ENCODE results near the gene DCDC2. TPM values are rescaled to one million over a fixed set of nuclear protein-coding genes. Genes with fewer than 3 reads are reported as not detected.
"Not testable (repeated sequence)": the region's sequence is repeated elsewhere in the genome, so short reads cannot be mapped to it uniquely, and the experiment has no call there.

The DCDC2 gene
- total RNA-seq, 2 experiments from 2014 or later, result not detected

GRCh38 chr6:24219670-24220069, 138.2 kb downstream of the DCDC2 start:
- intact Hi-C loops (cut with micrococcal nuclease), result no loop called here
- DNase-seq, result no peak
- H3K27ac Mint-ChIP-seq, result no peak overlapping the region
- no peaks in the 10 kb centered on the region for H3K9me3 Mint-ChIP-seq
- no peaks in the 10 kb centered on the region for H3K4me1 Mint-ChIP-seq (ENCODE audit: low read depth)
- H3K4me3 Mint-ChIP-seq, result no peak overlapping the region
- peaks cover 2% of the 10 kb centered on the region for H3K27me3 Mint-ChIP-seq (ENCODE audit: low read depth)
- CTCF ChIA-PET, result no interaction called here
- no peaks in the 10 kb centered on the region for H3K36me3 Mint-ChIP-seq (ENCODE audit: low read depth)

DNA sequence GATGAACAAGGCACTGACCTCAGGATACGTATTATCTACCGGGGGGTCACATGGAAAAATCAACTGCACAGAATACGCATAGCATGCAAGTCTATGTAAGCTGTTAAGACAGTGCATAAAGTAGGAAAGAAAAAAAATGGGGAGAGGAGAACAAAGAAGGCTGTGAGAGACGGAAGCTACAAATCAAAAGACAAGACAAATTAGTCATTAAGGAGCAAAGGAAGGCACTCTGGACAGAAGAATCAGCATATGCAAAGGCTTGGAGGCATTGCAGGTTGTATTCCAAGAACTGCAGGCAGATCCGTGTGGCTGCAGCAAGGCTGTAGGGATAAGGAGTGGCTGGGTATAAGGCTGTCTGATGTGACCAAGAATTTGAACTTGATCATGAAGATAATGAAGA, 142.9 kb downstream of the DCDC2 start:
- H3K36me3 Mint-ChIP-seq (ENCODE audit: low read depth), result no peaks in the 10 kb centered on the region
- CTCF ChIA-PET, result no interaction called here
- no peaks in the 10 kb centered on the region for H3K9me3 Mint-ChIP-seq
- H3K27ac Mint-ChIP-seq, result no peak overlapping the region
- no peak overlapping the region for H3K4me3 Mint-ChIP-seq
- DNase-seq, result no peak
- intact Hi-C loops (cut with micrococcal nuclease), result no loop called here
- no peaks in the 10 kb centered on the region for H3K27me3 Mint-ChIP-seq (ENCODE audit: low read depth)
- H3K4me1 Mint-ChIP-seq (ENCODE audit: low read depth), result no peaks in the 10 kb centered on the region

DNA sequence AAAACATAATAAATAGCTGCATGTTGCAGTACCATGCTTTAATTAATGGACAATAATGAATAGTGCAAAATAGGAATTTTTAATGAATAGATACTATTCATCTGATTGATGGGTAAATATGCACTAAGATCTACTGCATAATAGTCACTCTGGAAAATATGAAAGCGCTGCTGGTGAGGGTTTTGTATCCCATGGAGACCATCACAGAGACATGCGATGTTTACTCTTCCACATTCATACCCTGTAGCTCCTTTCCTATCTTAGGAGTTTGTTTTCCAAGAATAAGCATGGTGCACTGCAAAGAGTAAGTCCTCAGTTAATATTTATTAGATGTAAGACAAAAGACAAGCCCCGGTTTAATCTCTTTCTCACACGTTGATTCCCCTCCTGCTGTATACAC, 150.4 kb downstream of the DCDC2 start:
- CTCF ChIA-PET, result no interaction called here
- Mint-ChIP-seq H3K36me3 (ENCODE audit: low read depth) (no peaks in the 10 kb centered on the region), H3K4me1 (ENCODE audit: low read depth) (no peaks in the 10 kb centered on the region), H3K27ac (no peak overlapping the region), H3K9me3 (no peaks in the 10 kb centered on the region), H3K27me3 (ENCODE audit: low read depth) (no peaks in the 10 kb centered on the region), H3K4me3 (no peak overlapping the region)
- intact Hi-C loops (cut with micrococcal nuclease), result loop anchor here (5.0 kb wide), 1 partner anchor 145 kb away; no protein-coding TSS in a partner anchor
- no peak for DNase-seq

- CTCF ChIA-PET, result interaction anchor here (0.6 to 1.0 kb wide), 2 partner anchors 8 to 69 kb away, joined by 3 to 4 read pairs; no protein-coding TSS in a partner anchor
- no peaks in the 10 kb centered on the region for H3K4me1 Mint-ChIP-seq (ENCODE audit: low read depth)
Observed at GRCh38 chr6:24205020-24205492, 152.8 kb downstream of the DCDC2 start.

GRCh38 chr6:24204113-24204512, 153.7 kb downstream of the DCDC2 start:
- H3K27ac Mint-ChIP-seq; DNase-seq; intact Hi-C loops (cut with micrococcal nuclease); H3K36me3 Mint-ChIP-seq (ENCODE audit: low read depth); H3K4me3 Mint-ChIP-seq; H3K4me1 Mint-ChIP-seq (ENCODE audit: low read depth); H3K9me3 Mint-ChIP-seq; H3K27me3 Mint-ChIP-seq (ENCODE audit: low read depth); CTCF ChIA-PET: not testable (repeated sequence)

More at GRCh38 chr6:24205020-24205492, 152.8 kb downstream of the DCDC2 start:
- peak; percentile 41 for DNase-seq
- Mint-ChIP-seq H3K4me3 (no peak overlapping the region), H3K9me3 (no peaks in the 10 kb centered on the region), H3K27me3 (ENCODE audit: low read depth) (peaks cover 2% of the 10 kb centered on the region), H3K36me3 (ENCODE audit: low read depth) (no peaks in the 10 kb centered on the region), H3K27ac (no peak overlapping the region)
- intact Hi-C loops (cut with micrococcal nuclease), result loop anchor here (5.0 kb wide), 1 partner anchor 143 kb away; no protein-coding TSS in a partner anchor

DNA sequence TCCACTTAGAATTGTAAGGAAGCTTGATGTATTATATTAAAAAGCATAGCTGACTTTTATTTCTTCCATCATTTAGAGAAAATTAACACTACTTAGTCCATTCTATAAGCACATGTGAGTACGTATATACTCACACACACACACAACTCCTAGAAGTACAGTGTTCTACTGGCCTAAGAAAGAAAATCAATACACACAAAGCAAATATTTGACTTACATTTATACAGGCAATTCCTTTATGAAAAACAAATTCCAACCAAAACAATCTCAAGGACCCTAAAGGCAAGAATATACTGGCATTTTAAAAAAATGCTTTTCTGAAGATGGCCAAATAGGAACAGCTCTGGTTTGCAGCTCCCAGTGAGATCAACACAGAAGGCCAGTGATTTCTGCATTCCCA, 160.0 kb downstream of the DCDC2 start:
- no peaks in the 10 kb centered on the region for H3K4me1 Mint-ChIP-seq (ENCODE audit: low read depth)
- no peaks in the 10 kb centered on the region for H3K9me3 Mint-ChIP-seq
- CTCF ChIA-PET, result interaction anchor here (0.6 kb wide), 1 partner anchor 20 kb away, joined by 3 read pairs; no protein-coding TSS in a partner anchor
- no peak overlapping the region for H3K4me3 Mint-ChIP-seq
- no peak for DNase-seq
- peaks cover 7% of the 10 kb centered on the region for H3K27me3 Mint-ChIP-seq (ENCODE audit: low read depth)
- no peak overlapping the region for H3K27ac Mint-ChIP-seq
- H3K36me3 Mint-ChIP-seq (ENCODE audit: low read depth), result no peaks in the 10 kb centered on the region
- intact Hi-C loops (cut with micrococcal nuclease), result no loop called here

- CTCF ChIA-PET, result interaction anchor here (1.0 kb wide), 1 partner anchor 79 kb away, joined by 3 read pairs; no protein-coding TSS in a partner anchor
- Mint-ChIP-seq H3K36me3 (ENCODE audit: low read depth) (no peaks in the 10 kb centered on the region), H3K4me1 (ENCODE audit: low read depth) (no peaks in the 10 kb centered on the region), H3K4me3 (no peak overlapping the region), H3K27ac (no peak overlapping the region), H3K9me3 (no peaks in the 10 kb centered on the region), H3K27me3 (ENCODE audit: low read depth) (peaks cover 6% of the 10 kb centered on the region)
- intact Hi-C loops (cut with micrococcal nuclease), result no loop called here
- no peak for DNase-seq
Observed at GRCh38 chr6:24195836-24196597, 161.8 kb downstream of the DCDC2 start.

DNA sequence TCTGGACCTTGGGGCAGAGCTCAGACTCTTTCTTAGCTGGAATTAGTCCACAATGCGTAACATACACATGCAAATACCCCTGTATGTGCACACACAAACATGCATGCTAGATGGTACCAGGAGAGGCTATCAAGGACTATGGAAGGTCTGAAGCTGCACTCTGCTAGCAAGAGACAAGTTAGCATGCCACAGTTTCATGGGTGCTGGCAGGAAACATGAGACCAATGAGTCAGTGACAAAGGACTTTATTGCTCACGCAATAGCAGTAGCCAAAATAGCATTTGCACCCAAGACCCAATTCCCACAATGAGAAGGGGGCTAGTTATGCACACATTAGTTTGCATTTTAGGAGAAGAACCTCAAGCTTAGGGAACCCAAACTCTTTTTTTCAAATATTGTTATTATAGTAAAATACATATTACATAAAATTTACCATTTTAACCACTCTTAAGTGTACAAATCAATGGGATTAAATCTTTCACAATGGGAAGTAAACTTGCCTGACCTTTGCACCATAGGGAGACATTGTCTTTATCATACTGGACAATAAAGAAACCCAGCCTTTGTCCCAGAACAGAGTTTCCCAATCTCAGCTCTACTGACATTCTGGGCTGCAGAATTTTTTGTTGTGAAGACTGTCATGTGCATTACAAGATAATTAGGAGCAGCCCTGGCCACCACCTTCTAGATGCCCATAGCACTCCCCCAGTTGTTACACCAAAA, 162.7 kb downstream of the DCDC2 start:
- Mint-ChIP-seq H3K9me3 (no peaks in the 10 kb centered on the region), H3K36me3 (ENCODE audit: low read depth) (no peaks in the 10 kb centered on the region), H3K4me1 (ENCODE audit: low read depth) (no peaks in the 10 kb centered on the region), H3K27me3 (ENCODE audit: low read depth) (peaks cover 5% of the 10 kb centered on the region), H3K4me3 (no peak overlapping the region), H3K27ac (no peak overlapping the region)
- CTCF ChIA-PET, result no interaction called here
- DNase-seq, result no peak
- intact Hi-C loops (cut with micrococcal nuclease), result no loop called here

- H3K9me3 Mint-ChIP-seq, result no peaks in the 10 kb centered on the region
- CTCF ChIA-PET, result no interaction called here
- H3K36me3 Mint-ChIP-seq (ENCODE audit: low read depth), result no peaks in the 10 kb centered on the region
- intact Hi-C loops (cut with micrococcal nuclease), result no loop called here
- H3K4me1 Mint-ChIP-seq (ENCODE audit: low read depth), result no peaks in the 10 kb centered on the region
- H3K27ac Mint-ChIP-seq, result no peak overlapping the region
- no peak overlapping the region for H3K4me3 Mint-ChIP-seq
- DNase-seq, result no peak
- peaks cover 9% of the 10 kb centered on the region for H3K27me3 Mint-ChIP-seq (ENCODE audit: low read depth)
Observed at GRCh38 chr6:24193364-24193763, 164.5 kb downstream of the DCDC2 start.

DNA sequence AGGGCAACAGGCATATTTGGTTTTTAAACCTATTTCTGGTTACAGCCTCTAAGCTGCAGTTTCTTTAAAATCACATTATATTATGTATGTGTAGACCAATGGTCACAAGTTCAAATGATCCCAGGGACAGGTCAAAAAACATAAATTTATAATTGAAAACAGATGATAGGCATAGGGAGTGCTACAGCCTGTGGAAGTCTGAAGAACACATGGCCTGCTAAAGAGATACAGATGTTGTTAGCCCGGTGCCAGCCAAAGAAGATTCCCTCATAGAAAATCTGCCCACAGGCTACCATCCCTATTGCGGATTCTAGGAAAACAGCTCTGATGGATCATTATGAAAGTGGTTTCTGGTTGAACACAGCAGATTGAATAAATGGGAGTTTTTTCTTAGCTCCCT, 166.5 kb downstream of the DCDC2 start:
- no peak for DNase-seq
- Mint-ChIP-seq H3K27me3 (ENCODE audit: low read depth) (peaks cover 11% of the 10 kb centered on the region), H3K27ac (no peak overlapping the region), H3K36me3 (ENCODE audit: low read depth) (no peaks in the 10 kb centered on the region), H3K4me1 (ENCODE audit: low read depth) (no peaks in the 10 kb centered on the region), H3K9me3 (no peaks in the 10 kb centered on the region), H3K4me3 (no peak overlapping the region)
- CTCF ChIA-PET, result no interaction called here
- intact Hi-C loops (cut with micrococcal nuclease), result no loop called here

DNA sequence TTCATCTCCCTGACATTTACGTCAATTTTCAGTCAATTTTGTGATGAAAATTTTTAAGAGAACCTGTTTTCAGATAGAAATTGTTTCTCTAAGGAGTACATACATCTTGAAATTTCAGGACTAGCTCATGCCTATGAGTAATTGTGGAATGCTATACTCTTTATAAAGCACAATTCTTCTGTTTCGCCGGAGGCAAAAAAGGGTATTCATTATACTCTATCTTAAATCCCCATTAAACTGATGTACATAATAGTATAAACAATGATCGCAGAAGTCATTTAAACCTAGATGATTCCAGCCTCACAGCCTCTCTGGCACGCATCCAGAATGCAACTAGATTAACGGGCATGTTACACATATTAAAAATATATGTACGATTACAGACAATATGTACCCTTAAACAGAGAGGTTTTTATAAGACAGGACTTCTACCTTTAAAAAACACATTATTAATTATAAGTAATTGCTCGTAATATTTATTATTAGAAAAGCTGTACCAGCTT, 169.2 kb downstream of the DCDC2 start:
- intact Hi-C loops (cut with micrococcal nuclease), result no loop called here
- CTCF ChIA-PET, result no interaction called here
- DNase-seq, result no peak
- peaks cover 11% of the 10 kb centered on the region for H3K27me3 Mint-ChIP-seq (ENCODE audit: low read depth)
- no peaks in the 10 kb centered on the region for H3K36me3 Mint-ChIP-seq (ENCODE audit: low read depth)
- H3K9me3 Mint-ChIP-seq, result no peaks in the 10 kb centered on the region
- no peaks in the 10 kb centered on the region for H3K4me1 Mint-ChIP-seq (ENCODE audit: low read depth)
- H3K27ac Mint-ChIP-seq, result no peak overlapping the region
- no peak overlapping the region for H3K4me3 Mint-ChIP-seq

DNA sequence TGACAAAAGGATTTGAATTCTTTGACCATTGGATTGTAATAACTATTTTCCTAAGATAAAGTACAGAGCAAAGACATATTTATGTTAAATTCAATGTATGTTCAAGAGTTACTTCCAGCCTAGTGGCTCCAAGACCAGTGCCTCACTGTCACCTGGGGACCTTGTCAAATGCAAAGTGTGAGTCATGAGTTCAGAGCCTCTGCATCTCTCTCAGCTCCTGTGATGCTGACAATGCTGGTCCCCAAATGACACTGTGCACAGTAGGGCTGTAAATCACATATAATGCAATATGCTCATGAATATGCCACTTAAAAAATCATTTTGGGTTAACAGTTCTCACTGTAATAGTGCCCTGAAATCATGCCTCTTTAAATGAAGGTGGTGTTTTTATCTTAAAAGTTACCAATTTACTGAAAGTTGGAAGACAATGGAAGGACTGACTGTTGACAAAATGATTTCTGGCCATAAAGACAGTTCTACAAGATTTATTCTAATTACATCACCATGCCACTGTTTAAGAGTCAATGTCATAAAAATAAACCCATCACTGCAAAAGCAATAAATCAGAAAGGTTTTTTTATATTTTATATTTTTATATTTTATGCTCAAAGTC, 169.8 kb downstream of the DCDC2 start:
- no peaks in the 10 kb centered on the region for H3K9me3 Mint-ChIP-seq
- H3K27me3 Mint-ChIP-seq (ENCODE audit: low read depth), result peaks cover 9% of the 10 kb centered on the region
- no peaks in the 10 kb centered on the region for H3K36me3 Mint-ChIP-seq (ENCODE audit: low read depth)
- H3K4me3 Mint-ChIP-seq, result no peak overlapping the region
- no peak overlapping the region for H3K27ac Mint-ChIP-seq
- intact Hi-C loops (cut with micrococcal nuclease), result no loop called here
- no peak for DNase-seq
- CTCF ChIA-PET, result no interaction called here
- H3K4me1 Mint-ChIP-seq (ENCODE audit: low read depth), result no peaks in the 10 kb centered on the region
